ENCODE measurements around the gene STX3. TPM values are rescaled to one million over a fixed set of nuclear protein-coding genes. Genes with fewer than 3 reads are reported as not detected.

STX3 gene
- total RNA-seq, 1 donor, result 17.9 TPM

DNA sequence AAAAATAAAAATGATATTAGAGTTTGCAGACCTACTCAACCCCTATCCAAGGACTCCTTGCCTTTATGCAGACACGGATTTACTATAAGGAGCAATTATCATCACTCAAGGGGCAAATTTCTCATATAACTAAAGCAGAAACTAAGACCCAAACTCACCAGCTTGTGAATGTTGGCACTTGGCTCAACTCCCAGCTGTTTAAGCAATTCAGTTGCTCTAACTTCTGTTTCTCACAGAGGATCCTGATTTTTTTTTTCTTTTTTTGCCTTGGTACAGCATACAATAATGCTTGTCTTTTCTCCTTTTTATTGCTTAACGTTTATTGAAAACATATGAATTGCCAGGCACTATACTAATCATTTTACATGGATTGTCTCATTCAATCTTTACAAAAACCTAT lies 99.7 kb downstream of the STX3 start:
- DNase-seq (ENCODE audit: low read depth), result no peak
- no peak overlapping the region for H3K4me3 ChIP-seq (ENCODE audit: low read depth, low read length)
- TF ChIP-seq, protein P1, sequence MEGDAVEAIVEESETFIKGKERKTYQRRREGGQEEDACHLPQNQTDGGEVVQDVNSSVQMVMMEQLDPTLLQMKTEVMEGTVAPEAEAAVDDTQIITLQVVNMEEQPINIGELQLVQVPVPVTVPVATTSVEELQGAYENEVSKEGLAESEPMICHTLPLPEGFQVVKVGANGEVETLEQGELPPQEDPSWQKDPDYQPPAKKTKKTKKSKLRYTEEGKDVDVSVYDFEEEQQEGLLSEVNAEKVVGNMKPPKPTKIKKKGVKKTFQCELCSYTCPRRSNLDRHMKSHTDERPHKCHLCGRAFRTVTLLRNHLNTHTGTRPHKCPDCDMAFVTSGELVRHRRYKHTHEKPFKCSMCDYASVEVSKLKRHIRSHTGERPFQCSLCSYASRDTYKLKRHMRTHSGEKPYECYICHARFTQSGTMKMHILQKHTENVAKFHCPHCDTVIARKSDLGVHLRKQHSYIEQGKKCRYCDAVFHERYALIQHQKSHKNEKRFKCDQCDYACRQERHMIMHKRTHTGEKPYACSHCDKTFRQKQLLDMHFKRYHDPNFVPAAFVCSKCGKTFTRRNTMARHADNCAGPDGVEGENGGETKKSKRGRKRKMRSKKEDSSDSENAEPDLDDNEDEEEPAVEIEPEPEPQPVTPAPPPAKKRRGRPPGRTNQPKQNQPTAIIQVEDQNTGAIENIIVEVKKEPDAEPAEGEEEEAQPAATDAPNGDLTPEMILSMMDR (IDR thresholded peaks at IDR 0.05; ENCODE audit: insufficient read depth, low read length), result no peak

Other genes with a start within 250 kb of the STX3 start
- not detected in 2 replicates for gene OR4D9, start 243.8 kb upstream of the STX3 start, total RNA-seq (ENCODE audit: low replicate concordance)
- gene OSBP, start 139.6 kb upstream of the STX3 start, total RNA-seq (ENCODE audit: low replicate concordance), result 27.3 and 35.5 TPM in 2 replicates
- gene PATL1, start 86.3 kb upstream of the STX3 start, total RNA-seq (ENCODE audit: low replicate concordance), result 19.1 and 25.6 TPM in 2 replicates
- gene OR10V1, start 41.5 kb upstream of the STX3 start, total RNA-seq (ENCODE audit: low replicate concordance), result not detected in 2 replicates
- 25.7 and 29.3 TPM in 2 replicates for gene MRPL16, start 55.4 kb downstream of the STX3 start, total RNA-seq (ENCODE audit: low replicate concordance)
- gene CBLIF, start 90.1 kb downstream of the STX3 start, total RNA-seq (ENCODE audit: low replicate concordance), result not detected in 2 replicates
- gene TCN1, start 111.1 kb downstream of the STX3 start, total RNA-seq (ENCODE audit: low replicate concordance), result not detected in 2 replicates
- not detected in 2 replicates for gene OOSP3, start 123.4 kb downstream of the STX3 start, total RNA-seq (ENCODE audit: low replicate concordance)
- gene OOSP1, start 183.1 kb downstream of the STX3 start, total RNA-seq (ENCODE audit: low replicate concordance), result not detected in 2 replicates
- not detected in 2 replicates for gene OOSP4A, start 208.7 kb downstream of the STX3 start, total RNA-seq (ENCODE audit: low replicate concordance)